Stimulated activated CD4-positive, alpha-beta T cell treated with anti-CD3 and anti-CD28 coated beads, TNF-alpha, amount 100 ng/mL, for 24 hours (primary cell): ENCODE results near the gene IL33.

ENCODE experiments used
- DNase-seq, 3 experiments: peaks; one replicate each; pipeline ENCODE4 v3.0.0-alpha.2; 2020; ENCODE audit warnings: low read depth in 3 of 3

Gene IL33

GRCh38 chr9:6302417-6302816 is 86.8 kb downstream of the IL33 start:
- no peak for DNase-seq

- DNase-seq: no peak
These were observed 88.6 kb downstream of the IL33 start for GRCh38 chr9:6304232-6304631.

- DNase-seq: no peak
These were observed 90.5 kb downstream of the IL33 start for GRCh38 chr9:6305954-6306563.
